ENCODE results near the gene SGCA. TPM values are rescaled to one million over a fixed set of nuclear protein-coding genes. Genes with fewer than 3 reads are reported as not detected.

The SGCA gene
- total and polyA plus RNA-seq, 4 donors: 0.31 to 1.3 (median 1.2) TPM; not detected in 1

DNA sequence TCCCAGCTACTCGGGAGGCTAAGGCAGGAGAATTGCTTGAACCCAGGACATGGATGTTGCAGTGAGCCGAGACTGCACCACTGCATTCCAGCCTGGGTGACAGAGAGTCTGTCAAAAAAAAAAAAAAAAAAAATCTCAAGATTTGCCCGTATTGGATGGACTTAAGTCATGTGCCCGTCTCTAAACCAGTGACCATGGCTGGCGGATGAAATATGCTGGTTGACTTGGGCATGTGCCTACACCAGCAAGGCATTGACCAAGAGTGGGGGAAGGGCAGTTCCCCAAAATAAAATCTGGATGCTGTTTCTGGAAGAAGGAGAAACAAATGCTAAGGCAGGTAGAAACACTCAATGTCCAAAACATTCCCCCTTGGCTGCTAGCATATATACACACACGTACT is 57.1 kb downstream of the SGCA start:
- no peak for TF ChIP-seq YY1 (IDR thresholded peaks at IDR 0.05)
- TF ChIP-seq, protein P1, sequence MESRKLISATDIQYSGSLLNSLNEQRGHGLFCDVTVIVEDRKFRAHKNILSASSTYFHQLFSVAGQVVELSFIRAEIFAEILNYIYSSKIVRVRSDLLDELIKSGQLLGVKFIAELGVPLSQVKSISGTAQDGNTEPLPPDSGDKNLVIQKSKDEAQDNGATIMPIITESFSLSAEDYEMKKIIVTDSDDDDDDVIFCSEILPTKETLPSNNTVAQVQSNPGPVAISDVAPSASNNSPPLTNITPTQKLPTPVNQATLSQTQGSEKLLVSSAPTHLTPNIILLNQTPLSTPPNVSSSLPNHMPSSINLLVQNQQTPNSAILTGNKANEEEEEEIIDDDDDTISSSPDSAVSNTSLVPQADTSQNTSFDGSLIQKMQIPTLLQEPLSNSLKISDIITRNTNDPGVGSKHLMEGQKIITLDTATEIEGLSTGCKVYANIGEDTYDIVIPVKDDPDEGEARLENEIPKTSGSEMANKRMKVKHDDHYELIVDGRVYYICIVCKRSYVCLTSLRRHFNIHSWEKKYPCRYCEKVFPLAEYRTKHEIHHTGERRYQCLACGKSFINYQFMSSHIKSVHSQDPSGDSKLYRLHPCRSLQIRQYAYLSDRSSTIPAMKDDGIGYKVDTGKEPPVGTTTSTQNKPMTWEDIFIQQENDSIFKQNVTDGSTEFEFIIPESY (IDR thresholded peaks at IDR 0.05): no peak
- TF ChIP-seq RAD21 (IDR thresholded peaks at IDR 0.05): no peak
- no peak for TF ChIP-seq FOXA1 (IDR thresholded peaks at IDR 0.05)
- TF ChIP-seq, protein P2, sequence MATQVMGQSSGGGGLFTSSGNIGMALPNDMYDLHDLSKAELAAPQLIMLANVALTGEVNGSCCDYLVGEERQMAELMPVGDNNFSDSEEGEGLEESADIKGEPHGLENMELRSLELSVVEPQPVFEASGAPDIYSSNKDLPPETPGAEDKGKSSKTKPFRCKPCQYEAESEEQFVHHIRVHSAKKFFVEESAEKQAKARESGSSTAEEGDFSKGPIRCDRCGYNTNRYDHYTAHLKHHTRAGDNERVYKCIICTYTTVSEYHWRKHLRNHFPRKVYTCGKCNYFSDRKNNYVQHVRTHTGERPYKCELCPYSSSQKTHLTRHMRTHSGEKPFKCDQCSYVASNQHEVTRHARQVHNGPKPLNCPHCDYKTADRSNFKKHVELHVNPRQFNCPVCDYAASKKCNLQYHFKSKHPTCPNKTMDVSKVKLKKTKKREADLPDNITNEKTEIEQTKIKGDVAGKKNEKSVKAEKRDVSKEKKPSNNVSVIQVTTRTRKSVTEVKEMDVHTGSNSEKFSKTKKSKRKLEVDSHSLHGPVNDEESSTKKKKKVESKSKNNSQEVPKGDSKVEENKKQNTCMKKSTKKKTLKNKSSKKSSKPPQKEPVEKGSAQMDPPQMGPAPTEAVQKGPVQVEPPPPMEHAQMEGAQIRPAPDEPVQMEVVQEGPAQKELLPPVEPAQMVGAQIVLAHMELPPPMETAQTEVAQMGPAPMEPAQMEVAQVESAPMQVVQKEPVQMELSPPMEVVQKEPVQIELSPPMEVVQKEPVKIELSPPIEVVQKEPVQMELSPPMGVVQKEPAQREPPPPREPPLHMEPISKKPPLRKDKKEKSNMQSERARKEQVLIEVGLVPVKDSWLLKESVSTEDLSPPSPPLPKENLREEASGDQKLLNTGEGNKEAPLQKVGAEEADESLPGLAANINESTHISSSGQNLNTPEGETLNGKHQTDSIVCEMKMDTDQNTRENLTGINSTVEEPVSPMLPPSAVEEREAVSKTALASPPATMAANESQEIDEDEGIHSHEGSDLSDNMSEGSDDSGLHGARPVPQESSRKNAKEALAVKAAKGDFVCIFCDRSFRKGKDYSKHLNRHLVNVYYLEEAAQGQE (IDR thresholded peaks at IDR 0.05): no peak
- WGBS: 92% methylated on average over 6 of the region's 6 CpGs
- H3K36me3 ChIP-seq (ENCODE audit: control insufficient read depth in 4 of 4, insufficient read depth in 3 of 4, low read depth in 1 of 4, low read length in 3 of 4): no peaks in the 10 kb centered on the region
- DNase-seq (ENCODE audit: low spot score): no peak
- peaks cover 12 to 25% (median 23%) of the 10 kb centered on the region in 4 donors for H3K4me1 ChIP-seq (ENCODE audit: control insufficient read depth in 4 of 4, insufficient read depth in 4 of 4, low read length in 3 of 4)
- H3K9me3 ChIP-seq (ENCODE audit: control insufficient read depth in 4 of 4, low read length in 3 of 4): peaks cover 0 to 5% (median 1%) of the 10 kb centered on the region in 4 donors
- no peak overlapping the region for H3K4me3 ChIP-seq (ENCODE audit: low read depth in 1 of 3, low read length in 3 of 3)
- H3K27me3 ChIP-seq (ENCODE audit: control insufficient read depth in 4 of 4, insufficient read depth in 4 of 4, low read length in 3 of 4): no peaks in the 10 kb centered on the region
- no peak overlapping the region for H3K9ac ChIP-seq (ENCODE audit: low read depth in 1 of 2, low read length in 2 of 2)
- H3K27ac ChIP-seq (ENCODE audit: low read depth in 1 of 2, low read length in 2 of 2): no peak overlapping the region

Other genes with a start within 250 kb of the SGCA start
- gene DLX4, start 196.8 kb upstream of the SGCA start, total RNA-seq: not detected
- not detected for gene DLX4, start 196.8 kb upstream of the SGCA start, polyA plus RNA-seq
- gene DLX3, start 170.8 kb upstream of the SGCA start, total RNA-seq: not detected
- gene DLX3, start 170.8 kb upstream of the SGCA start, polyA plus RNA-seq: not detected
- 1 to 10 TPM in 1 of 2 donors, under 1 TPM in 1; 0.79 to 4.4 TPM for gene ITGA3, start 109.9 kb upstream of the SGCA start, total RNA-seq
- 1 to 10 TPM; 1.1 to 1.8 TPM for gene ITGA3, start 109.9 kb upstream of the SGCA start, polyA plus RNA-seq
- 10 to 100 TPM in 1 of 2 donors, 1 to 10 TPM in 1; 8.6 to 24.5 TPM for gene PDK2, start 70.7 kb upstream of the SGCA start, total RNA-seq
- gene PDK2, start 70.7 kb upstream of the SGCA start, polyA plus RNA-seq: 10 to 100 TPM; 32.4 to 36.6 TPM
- gene SAMD14, start 35.8 kb upstream of the SGCA start, total RNA-seq: under 1 TPM; 0.50 to 0.84 TPM
- under 1 TPM in 1 of 2 donors, not detected in 1; 0.67 TPM for gene SAMD14, start 35.8 kb upstream of the SGCA start, polyA plus RNA-seq
- 10 to 100 TPM in 1 of 2 donors, 1 to 10 TPM in 1; 7.4 to 26.1 TPM for gene PPP1R9B, start 15.3 kb upstream of the SGCA start, total RNA-seq
- gene PPP1R9B, start 15.3 kb upstream of the SGCA start, polyA plus RNA-seq: 1 to 10 TPM in 1 of 2 donors, under 1 TPM in 1; 0.90 to 6.7 TPM
- 10 to 100 TPM; 15.3 to 72.5 TPM for gene COL1A1, start 35.6 kb downstream of the SGCA start, total RNA-seq
- gene COL1A1, start 35.6 kb downstream of the SGCA start, polyA plus RNA-seq: 10 to 100 TPM in 1 of 2 donors, 1 to 10 TPM in 1; 8.3 to 56.3 TPM
- 1 to 10 TPM in 1 of 2 donors, under 1 TPM in 1; 0.05 to 2.8 TPM for gene TMEM92, start 108.5 kb downstream of the SGCA start, total RNA-seq
- gene TMEM92, start 108.5 kb downstream of the SGCA start, polyA plus RNA-seq: 10 to 100 TPM in 1 of 2 donors, 1 to 10 TPM in 1; 5.3 to 17.9 TPM
- gene XYLT2, start 180.1 kb downstream of the SGCA start, total RNA-seq: 10 to 100 TPM; 10.7 to 11.3 TPM
- gene XYLT2, start 180.1 kb downstream of the SGCA start, polyA plus RNA-seq: 1 to 10 TPM; 5.3 to 5.7 TPM
- gene MRPL27, start 207.2 kb downstream of the SGCA start, total RNA-seq: 10 to 100 TPM; 25.9 to 36.9 TPM
- gene MRPL27, start 207.2 kb downstream of the SGCA start, polyA plus RNA-seq: 10 to 100 TPM; 70.2 to 87.1 TPM
- gene EME1, start 207.2 kb downstream of the SGCA start, total RNA-seq: 1 to 10 TPM in 1 of 2 donors, under 1 TPM in 1; 0.08 to 3.4 TPM
- under 1 TPM; 0.26 to 0.43 TPM for gene EME1, start 207.2 kb downstream of the SGCA start, polyA plus RNA-seq
- gene LRRC59, start 231.5 kb downstream of the SGCA start, total RNA-seq: 100 to 1,000 TPM in 1 of 2 donors, 10 to 100 TPM in 1; 58.2 to 136 TPM
- gene LRRC59, start 231.5 kb downstream of the SGCA start, polyA plus RNA-seq: 10 to 100 TPM; 21.4 to 93.1 TPM

Data from liver (tissue), 9 donors.